GM21825 (cell line): Measurements from ENCODE around the gene CHST3.
"Not testable (repeated sequence)": the region's sequence is repeated elsewhere in the genome, so short reads cannot be mapped to it uniquely, and the experiment has no call there.

Source experiments
- ATAC-seq: cut with Tn5 transposase; IDR thresholded peaks from one replicate; pipeline ENCODE4 v1.9.1; 2021; ENCODE audit warnings: mild to moderate bottlenecking, moderate library complexity; ENCODE audit not compliant: unreplicated experiment

CHST3 gene

DNA sequence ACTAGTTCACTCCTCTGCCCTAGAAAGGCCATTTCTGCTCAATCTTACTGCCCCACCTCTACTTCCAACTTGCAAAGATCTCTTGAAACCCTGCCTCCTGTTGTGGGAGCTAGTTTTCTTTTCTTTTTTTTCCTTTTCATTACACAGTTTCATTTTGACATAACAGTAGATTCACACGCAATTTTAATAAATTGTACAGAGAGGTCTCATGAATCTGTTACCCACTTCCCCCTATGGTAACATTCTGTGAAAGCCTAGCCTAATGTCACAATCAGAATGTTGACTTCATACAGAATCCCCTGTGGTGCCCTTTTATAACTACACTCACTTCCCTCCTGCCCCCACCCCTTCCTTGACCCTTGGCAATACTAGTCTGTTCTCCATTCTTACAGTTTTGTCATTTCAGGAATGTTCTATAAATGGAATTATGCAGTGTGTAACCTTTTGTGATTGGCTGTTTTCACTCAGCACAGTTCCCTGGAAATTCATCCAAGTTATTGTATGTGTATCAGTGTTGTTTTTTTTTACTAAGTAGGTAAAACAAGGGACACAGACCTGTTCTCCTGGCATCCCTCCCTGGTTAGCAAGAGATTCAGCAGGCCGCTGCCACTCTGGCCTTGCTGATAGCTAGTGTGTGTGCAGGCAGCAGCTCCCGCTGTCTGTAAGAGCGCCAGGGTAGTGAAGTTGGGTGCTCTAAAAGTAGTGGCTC lies 21.5 kb downstream of the CHST3 start:
- no peak for ATAC-seq

DNA sequence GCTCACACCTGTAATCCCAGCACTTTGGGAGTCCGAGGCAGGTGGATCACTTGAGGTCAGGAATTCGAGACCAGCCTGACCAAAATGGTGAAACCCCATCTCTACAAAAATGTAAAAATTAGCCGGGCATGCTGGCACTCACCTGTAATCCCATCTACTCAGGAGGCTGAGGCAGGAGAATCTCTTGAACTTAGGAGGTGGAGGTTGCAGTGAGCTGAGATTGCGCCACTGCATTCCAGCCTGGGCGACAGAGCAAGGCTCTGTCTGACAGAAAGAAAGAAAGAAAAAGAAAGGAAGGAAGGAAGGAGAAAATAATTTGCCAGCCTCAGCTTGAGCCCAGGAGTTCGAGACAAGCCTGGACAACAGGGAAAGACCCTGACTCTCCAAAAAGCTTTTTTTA lies 24.7 kb downstream of the CHST3 start:
- not testable (repeated sequence) for ATAC-seq

DNA sequence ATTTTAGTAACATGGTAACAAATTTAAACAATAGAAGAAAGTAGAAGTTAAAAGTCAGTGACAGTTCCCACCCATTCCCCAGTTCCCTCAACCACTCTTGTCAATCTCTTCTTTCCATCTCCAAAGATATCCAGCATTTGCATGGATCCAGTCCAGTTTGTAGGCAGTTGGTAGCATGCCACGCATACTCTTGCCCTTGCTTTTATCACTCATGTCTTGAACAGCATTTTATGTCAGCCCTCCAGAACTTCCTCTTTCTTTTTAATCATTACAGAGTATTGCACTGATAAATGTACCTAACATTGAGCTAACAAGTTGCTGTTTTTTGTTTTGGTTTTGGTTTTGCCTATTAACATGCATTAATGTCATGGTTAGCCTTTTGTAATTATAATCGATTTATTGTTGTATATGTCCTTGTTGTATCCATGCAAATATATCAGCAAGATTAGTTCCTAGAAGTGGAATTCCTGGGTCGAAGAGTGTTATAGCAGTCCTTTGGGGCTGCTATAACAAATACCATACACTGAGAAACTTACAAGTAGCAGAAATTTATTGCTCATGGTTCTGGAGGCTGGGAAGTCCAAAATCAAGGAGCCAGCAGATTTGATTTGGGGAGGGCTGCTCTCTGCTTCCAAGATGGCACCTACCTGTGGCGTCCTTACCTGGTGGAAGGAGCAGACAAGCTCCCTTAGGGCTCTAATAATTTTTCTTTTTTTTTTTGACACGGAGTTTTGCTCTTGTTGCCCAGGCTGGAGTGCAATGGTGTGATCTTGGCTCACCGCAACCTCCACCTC lies 25.7 kb downstream of the CHST3 start:
- ATAC-seq = no peak

DNA sequence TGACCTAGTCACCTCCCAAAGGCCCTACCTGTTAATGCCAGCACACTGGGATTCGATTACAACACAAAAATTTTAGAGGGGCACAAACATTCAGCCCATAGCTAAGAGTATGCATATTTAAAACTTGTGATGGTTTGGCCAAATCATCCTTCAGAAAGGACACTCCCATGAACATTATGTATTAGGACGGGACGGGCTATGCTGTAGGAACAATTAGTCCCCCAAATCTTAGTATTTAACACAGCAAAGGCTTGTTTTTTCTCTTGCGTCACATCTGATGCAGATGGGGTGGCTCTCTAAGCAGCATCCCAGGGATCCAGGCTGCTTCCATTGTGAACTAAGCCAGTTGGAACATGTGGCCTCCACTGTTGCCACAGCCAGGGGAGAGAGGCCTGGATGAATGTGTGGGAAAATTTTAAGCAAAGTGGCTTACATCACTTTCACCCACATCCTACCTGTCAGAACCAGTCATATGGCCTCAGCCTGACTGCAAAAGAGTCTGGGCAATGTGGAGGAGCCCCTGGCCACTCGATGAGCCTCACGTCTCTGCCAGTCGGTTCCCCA lies 26.6 kb downstream of the CHST3 start:
- ATAC-seq = no peak

DNA sequence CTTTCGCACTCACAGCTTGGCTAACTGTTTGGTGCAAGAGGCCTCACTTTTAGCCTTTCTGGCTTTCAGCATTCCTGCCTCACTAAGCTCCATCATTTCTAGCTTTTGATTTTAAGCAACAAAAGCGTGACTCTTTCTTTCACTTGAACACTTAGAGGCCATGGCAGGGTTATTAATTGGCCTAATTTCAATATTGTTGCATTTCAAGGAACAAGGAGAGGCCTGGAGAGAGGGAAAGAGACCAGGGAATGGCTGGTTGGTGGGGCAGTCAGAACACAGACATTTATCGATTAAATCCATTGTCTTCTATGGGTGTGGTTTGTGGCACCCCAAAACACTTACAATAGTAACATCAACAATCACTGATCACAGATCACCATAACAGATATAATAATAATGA lies 31.3 kb downstream of the CHST3 start:
- no peak for ATAC-seq

DNA sequence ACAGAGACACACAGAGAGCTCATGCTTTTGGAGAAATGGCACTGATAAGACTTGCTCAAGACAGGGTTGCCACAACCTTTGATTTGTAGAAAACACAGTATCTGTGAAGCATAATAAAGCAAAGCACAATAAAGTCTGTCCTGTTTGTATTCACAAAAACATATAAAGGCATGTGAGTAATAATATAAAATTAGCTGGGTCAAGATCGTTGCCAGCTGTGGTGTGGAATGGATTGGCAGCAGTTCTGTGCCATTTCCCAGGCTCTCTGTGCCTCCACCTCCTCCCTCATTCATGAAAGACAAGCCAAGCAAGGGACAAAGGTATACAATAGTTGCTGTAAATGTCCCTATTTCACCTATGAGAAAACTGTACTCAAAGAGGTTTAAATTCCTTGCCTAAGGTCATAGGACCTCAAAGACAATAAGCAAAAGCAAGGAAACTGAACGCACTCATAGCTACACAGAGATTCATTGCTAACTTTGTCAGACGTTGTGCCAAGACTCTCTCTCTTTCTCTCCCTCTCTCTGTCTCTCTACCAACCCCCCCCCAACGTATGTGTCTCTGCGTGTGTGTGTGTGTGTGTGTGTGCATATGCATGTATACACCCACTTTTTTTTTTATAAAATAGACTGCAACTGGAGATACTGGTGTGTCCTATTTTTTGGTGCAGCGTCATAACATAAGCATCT lies 31.8 kb downstream of the CHST3 start:
- ATAC-seq = no peak

DNA sequence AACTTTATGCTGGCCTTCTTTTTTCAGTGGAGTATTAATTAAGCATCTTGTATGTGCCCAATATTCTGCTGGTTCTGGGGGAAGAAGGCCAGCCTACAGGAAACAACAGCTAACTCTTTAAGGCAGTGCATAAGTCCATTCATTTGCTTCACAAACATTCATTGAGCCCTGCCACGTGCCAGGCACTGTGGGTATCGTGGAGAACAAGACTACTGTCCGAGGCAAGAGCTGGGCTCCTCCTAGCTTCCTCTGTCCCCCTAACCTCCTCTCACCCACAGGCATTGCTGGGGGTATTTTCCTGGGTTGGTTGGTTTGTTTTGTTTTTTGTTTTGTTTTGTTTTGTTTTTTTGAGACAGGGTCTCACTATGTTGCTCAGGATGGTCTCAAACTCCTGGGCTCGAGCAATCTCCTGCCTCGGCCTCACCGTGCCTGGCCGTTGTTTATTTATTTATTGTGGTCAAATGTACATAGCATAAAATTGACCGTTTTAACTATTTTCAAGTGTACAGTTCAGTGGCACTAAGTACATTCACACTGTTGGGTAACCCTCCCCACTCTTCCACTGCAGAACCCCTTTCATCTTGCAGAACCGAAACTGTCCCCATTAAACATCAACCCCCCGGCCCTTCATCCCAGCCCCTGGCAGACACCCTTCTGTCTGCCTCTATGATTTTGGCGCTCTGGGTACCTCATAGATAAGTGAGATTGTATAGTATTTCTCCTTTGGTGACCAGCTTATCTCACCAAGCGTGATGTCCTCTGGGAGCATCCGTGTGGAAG lies 32.6 kb downstream of the CHST3 start:
- no peak for ATAC-seq

DNA sequence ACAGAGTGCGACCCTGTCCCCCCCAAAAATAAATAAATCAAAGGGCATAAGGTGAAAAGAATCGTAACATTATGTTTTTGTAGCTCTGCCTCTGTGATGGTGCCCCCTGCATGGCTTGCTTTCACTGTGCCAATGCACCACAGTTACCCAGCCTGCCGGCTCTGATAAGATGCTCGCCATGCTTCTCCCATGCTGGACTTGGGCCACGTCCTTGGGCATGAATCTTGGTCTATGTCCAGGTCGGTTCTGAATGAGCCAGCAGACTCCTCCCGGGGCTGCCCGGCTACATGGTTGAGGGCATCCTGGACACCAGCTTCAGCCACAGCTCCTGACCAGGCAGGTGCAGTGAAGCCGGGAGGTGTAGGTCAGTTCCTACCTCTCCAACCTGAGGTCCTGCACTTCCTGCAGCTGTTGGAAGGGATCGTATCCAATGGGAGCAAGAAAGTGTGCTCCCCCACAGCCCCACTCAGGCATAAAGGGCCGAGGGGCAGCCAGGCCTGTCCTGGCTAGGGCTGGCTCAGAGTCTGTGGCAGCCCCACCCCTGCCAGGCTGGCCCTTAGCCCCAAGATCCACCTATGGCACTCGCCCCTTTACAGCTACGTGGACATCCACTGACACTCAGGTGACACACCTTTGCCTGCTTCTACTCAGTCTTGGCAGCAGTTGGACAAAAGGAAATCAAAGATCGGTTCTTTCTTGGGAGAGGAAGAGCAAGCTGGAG lies 34.1 kb downstream of the CHST3 start:
- ATAC-seq = no peak

DNA sequence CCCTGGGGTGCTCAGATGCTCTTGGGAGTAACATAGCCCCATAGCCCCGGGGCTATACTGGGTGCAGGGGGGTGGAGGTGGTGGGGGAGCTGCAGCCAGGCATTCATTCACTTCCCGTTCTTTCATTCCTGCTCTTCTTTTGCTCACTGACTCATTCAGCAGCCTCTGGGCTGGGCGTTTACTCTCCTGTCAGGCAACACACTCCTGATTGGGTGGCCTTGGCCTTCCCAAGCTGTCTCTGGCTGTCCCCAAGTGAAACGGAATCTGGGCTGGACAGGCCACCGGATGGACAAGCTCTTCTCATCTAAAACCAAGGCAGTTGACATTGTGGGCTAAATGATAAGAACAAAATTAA lies 34.6 kb downstream of the CHST3 start:
- ATAC-seq = no peak

DNA sequence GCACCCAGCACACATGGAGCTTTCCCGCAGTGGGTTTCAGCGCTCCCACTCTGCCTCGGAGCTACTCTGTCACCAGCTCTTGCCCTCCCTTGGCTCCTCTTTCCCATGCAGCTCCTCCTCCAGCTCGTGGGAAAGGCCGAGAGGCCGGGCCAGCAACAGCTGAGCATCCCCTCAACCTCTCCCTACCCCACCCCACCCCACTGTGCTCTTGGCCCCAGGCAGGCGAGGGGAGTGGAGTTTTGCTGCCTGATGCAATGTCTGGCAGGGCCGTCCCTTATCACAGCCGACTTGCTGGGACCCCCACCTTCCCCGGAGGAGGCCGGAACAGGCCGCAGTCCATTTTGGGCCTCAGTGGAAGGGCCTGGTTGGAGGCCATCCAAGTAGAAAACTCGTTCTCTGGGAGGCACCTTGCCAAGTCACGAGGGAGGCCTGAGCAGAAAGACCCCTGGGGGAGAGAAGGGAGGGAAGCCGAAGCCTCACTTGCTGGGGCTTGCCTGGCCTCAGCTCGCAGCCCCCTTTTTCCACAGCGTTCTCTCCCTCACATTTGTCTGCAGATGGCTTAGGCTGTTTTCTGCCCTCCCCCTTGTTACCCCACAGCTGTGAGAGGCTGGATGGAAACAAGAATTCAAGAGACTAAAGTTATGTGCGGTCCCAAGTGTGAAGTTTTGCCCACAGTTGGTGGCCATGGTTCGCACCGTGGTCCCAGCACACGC lies 35.3 kb downstream of the CHST3 start:
- ATAC-seq = no peak

DNA sequence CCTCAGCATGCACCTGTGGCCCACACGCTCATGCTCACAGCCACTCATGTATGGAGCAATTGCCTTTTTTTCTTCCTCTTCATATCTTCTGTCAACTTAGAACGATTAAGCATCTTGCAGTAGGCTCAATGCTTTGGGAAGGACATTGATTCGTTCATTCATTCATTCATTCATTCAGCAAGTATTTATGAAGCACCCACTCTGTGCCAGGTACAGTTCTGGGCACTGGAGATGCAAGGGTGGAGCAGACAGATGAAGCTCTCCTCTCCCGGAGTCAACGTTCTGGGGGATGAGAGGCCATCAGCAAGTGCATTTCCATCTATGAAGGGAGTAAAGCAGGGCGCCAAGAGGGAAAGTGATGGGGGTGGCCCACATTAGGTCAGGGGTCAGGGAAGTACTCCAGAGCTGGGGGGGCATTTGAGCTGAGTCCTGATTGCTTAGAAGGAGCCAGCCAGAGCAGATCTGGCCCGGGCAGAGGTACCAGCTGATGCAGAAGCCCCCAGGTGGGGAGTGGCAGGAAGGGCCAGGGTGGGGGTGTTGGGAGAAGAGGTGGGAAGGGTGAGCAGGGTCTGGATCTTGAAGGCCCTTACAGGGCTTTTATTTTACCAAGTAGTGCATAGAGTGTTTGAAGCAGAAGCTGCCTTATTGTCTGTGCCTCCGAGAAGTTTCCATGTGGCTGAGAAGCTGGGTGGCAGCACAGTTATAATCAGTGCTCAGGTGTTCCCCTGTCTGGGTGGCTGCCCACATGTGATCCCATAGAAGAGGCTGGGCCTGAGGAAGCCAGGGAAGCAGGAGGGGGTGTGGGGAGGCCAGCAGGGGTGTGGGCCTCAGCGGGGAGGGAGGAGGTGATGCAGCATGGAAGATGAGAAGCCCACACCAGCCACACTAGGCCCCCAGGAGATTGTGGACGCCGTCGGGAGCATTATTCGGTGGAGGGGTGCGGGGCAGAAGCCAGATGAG lies 36.2 kb downstream of the CHST3 start:
- no peak for ATAC-seq

DNA sequence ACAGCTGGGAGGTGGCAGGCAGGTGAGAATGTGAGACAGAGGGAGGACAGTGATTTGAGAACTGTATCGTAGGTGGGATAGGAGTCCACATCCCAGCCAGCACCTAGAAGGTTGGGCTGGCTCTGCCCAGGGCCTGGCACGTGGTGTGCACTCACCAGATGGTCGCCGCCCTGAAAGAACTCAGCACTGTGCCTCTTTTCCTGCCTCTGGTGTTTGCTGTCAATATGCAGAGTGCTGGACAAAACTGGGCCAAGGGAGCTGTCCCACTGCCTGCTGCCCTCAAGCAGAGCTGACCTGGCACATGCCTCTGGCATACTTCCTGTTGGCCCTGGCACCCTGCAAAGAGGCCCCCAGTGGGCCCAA lies 36.8 kb downstream of the CHST3 start:
- ATAC-seq = no peak

DNA sequence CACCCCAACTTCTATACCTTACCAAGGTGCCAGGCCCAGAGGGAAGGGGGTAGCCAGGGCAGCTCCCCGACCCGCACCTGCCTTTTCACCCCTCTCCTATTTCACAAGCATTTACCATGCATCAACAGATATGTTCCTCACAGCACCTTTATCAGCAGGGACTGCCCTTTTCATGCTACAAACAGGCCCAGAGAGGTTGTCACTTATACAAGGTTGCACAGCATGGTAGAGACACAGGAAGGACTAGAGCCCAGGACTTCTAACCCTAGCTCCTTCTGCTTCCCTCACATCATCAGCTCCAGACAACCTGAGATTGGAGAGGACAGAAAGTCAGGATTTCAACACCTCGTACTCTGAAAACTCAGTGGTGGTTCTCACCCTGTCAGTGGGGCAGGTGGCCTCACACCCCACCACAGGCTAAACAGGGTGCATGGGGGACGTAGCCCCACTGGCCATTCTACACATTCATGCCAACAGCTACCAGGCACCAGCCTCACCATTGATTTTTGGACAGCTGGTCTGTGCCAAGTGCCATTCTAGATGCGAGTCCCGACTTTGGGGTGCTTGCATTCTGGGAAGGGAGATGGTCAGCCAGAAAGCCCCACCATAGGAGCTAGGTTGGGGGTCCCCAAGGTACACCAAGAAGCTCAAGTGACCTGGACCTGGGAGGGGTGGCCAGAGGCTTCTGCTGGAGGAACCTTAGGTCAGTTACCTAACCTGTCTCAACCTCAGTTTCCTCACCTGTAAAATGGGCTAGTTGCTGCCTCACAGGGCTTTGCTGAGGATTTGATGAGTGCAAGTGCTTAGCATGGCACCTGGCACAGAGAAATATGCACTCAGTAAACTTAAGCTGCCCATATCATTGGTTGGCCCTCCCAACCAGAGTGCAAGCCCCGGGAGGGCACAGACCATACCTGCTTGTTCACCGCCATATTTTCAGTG lies 38.4 kb downstream of the CHST3 start:
- no peak for ATAC-seq

DNA sequence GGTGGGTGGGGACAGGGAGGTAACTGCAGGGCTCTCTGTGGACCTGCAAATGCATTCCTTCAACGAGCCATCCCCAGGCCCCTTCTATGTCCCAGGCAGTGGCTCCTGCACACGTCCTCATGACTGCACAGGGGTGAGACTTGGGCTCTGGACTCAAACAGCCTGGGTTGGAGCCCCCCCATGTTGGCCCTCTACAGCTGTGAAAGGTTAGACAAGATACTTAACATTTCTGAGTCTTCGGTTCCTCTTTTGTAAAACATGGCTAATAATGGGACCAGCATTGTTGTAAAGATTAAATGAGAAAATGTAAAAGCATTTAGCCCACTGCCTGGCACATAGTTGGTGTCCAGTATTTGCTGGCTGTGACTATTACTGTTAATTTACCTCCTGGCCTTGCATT lies 41.8 kb downstream of the CHST3 start:
- ATAC-seq = no peak

DNA sequence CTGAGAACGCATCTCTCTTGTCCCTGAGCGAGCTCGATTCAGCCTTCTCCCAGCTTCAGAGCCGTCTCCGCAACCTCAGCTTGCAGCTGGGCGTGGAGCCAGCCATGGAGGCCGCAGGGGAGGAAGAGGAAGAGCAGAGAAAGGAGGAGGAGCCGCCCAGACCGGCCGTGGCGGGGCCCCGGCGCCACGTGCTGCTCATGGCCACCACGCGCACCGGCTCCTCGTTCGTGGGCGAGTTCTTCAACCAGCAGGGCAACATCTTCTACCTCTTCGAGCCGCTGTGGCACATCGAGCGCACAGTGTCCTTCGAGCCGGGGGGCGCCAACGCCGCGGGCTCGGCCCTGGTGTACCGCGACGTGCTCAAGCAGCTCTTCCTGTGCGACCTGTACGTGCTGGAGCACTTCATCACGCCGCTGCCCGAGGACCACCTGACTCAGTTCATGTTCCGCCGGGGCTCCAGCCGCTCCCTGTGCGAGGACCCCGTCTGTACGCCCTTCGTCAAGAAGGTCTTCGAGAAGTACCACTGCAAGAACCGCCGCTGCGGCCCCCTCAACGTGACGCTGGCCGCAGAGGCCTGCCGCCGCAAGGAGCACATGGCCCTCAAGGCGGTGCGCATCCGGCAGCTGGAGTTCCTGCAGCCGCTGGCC lies 43.2 kb downstream of the CHST3 start:
- ATAC-seq = no peak

DNA sequence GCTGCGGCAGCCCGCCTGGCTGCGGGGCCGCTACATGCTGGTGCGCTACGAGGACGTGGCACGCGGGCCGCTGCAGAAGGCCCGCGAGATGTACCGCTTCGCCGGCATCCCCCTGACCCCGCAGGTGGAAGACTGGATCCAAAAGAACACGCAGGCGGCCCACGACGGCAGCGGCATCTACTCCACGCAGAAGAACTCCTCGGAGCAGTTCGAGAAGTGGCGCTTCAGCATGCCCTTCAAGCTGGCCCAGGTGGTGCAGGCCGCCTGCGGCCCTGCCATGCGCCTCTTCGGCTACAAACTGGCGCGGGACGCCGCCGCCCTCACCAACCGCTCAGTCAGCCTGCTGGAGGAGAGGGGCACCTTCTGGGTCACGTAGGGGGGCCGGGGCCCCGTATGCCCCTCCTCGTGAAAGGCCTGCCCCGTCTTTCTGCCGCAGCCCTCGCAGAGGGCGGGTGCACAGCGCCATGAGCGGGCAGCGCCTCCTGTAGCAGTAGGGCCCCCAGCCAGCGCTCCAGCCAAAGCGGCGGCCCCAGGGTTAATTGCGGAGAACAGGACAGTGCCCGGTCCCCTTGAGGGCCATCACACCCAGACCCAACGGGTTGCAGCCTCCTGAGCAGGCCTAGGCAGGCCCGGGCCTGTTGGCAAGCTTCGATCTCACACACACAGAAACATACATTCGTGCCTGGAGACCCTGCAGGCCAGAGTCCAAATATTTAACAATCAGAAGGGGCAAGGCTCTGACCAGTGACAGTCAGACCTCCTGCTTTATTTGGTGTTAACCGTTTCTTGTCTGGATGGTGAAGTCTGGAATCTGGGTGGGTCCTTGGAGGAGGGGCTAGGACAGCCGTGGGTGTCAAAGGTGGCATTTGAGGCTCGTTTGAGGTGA lies 44.1 kb downstream of the CHST3 start:
- no peak for ATAC-seq
